ENCODE results near the gene CEP85L.

Gene CEP85L

GRCh38 chr6:118649918-118650581 is 1.3 kb downstream of the CEP85L start:
- H3K9me3 ChIP-seq: no peaks in the 10 kb centered on the region
- H3K36me3 ChIP-seq (replicated peaks): no peaks in the 10 kb centered on the region
- in situ Hi-C loops (cut with MboI; ENCODE audit: low sequenced_read_pairs): no loop called here
- H3K4me1 ChIP-seq: peaks cover 23% of the 10 kb centered on the region
- 0 out of 2 replicates have a peak, but pooled peaks cover 3% of the 10 kb centered on the region for H3K27me3 ChIP-seq (ENCODE audit: low read depth)
- DNase-seq (ENCODE audit: low spot score in 2 of 2): peak in 1 of 2 experiments; percentile 48
- H3K4me3 ChIP-seq: peak overlapping the region; percentile 90

GRCh38 chr6:118648866-118649554 is 2.4 kb downstream of the CEP85L start:
- Histone ChIP-seq H3K4me1 (peaks cover 23% of the 10 kb centered on the region), H3K36me3 (replicated peaks) (no peaks in the 10 kb centered on the region), H3K4me3 (peak overlapping the region; percentile 90), H3K9me3 (no peaks in the 10 kb centered on the region), H3K27me3 (ENCODE audit: low read depth) (no peaks in the 10 kb centered on the region)
- DNase-seq (ENCODE audit: low spot score in 2 of 2): no peak
- in situ Hi-C loops (cut with MboI; ENCODE audit: low sequenced_read_pairs): no loop called here

DNA sequence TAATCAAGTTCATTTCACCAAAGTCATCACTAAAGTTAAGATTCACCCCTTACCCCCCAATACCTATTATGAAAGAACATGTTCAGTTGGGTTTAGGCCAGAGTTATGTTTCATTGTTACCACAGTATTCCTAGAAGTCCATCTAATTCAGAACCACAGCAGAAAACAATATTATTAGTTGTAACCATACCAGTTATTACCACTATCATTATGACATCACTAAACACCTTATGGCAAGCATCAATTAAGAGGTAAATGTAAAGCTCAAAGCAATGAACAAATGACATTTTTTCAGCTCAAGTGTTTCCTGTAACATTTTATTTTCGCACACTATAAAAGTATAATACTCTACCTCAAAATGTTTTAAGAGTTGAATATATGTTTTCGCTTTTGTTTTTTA is 4.4 kb downstream of the CEP85L start:
- DNase-seq (ENCODE audit: low spot score in 2 of 2): no peak
- no peaks in the 10 kb centered on the region for H3K9me3 ChIP-seq
- in situ Hi-C loops (cut with MboI; ENCODE audit: low sequenced_read_pairs): no loop called here
- H3K4me1 ChIP-seq: peaks cover 13% of the 10 kb centered on the region
- no peak overlapping the region for H3K4me3 ChIP-seq
- no peaks in the 10 kb centered on the region for H3K36me3 ChIP-seq (replicated peaks)
- no peaks in the 10 kb centered on the region for H3K27me3 ChIP-seq (ENCODE audit: low read depth)

- in situ Hi-C loops (cut with MboI; ENCODE audit: low sequenced_read_pairs): no loop called here
- DNase-seq (ENCODE audit: low spot score in 2 of 2): no peak
- Histone ChIP-seq H3K4me3 (no peak overlapping the region), H3K4me1 (peaks cover 10% of the 10 kb centered on the region), H3K27me3 (ENCODE audit: low read depth) (no peaks in the 10 kb centered on the region), H3K9me3 (no peaks in the 10 kb centered on the region), H3K36me3 (replicated peaks) (no peaks in the 10 kb centered on the region)
Observed at GRCh38 chr6:118645395-118645794, 6.0 kb downstream of the CEP85L start.

- in situ Hi-C loops (cut with MboI; ENCODE audit: low sequenced_read_pairs): no loop called here
- Histone ChIP-seq H3K27me3 (ENCODE audit: low read depth) (no peaks in the 10 kb centered on the region), H3K4me3 (no peak overlapping the region), H3K9me3 (no peaks in the 10 kb centered on the region), H3K36me3 (replicated peaks) (no peaks in the 10 kb centered on the region), H3K4me1 (peaks cover 2% of the 10 kb centered on the region)
- no peak for DNase-seq (ENCODE audit: low spot score in 2 of 2)
Observed at GRCh38 chr6:118644007-118644406, 7.4 kb downstream of the CEP85L start.

- no peaks in the 10 kb centered on the region for H3K9me3 ChIP-seq
- no peak for DNase-seq (ENCODE audit: low spot score in 2 of 2)
- H3K4me3 ChIP-seq: no peak overlapping the region
- no peaks in the 10 kb centered on the region for H3K27me3 ChIP-seq (ENCODE audit: low read depth)
- no peaks in the 10 kb centered on the region for H3K36me3 ChIP-seq (replicated peaks)
- in situ Hi-C loops (cut with MboI; ENCODE audit: low sequenced_read_pairs): no loop called here
- no peaks in the 10 kb centered on the region; the same call in 1 of the 2 replicates for H3K4me1 ChIP-seq
Observed at GRCh38 chr6:118641042-118641441, 10.3 kb downstream of the CEP85L start.

DNA sequence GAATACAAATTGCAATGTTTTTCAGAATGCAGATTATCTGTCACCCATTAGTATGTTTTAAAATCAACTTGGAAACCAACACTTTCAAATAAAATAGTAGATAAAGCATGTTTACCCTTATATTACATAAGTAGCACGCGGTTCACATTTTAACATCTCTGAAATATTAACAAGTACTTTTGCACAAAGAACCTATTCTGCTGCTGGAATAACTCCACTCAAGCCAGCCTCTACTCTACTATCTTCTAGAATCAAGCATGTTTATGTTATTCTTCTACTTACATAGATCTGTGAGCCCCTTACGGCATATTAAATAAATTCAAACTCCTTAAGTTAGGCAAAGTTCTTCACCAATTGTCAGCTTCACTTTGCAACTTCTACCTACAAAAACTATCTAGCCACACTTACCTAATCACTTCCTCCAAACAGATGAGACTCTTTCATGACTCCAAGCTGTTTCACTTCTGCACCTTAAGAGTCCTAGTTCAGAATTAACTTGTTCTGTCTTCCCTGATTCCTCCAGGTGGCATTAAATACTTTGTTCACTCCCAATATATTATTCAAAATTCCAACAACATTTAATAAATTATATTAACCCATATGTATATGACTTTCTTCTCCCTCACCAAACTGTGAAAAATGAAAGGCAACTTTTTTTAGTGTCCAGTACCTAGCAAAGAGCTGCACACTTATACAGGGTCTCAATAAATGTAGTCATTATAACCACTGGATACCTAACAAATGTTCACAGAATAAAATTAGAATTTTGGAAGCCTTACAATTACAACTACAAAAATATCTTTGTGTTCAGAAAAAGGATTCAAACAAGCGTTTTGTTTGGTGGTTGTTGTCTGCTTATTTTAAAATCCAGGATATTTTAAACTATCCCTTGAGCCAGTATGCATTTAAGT is 12.1 kb downstream of the CEP85L start:
- H3K9me3 ChIP-seq: no peaks in the 10 kb centered on the region
- in situ Hi-C loops (cut with MboI; ENCODE audit: low sequenced_read_pairs): no loop called here

DNA sequence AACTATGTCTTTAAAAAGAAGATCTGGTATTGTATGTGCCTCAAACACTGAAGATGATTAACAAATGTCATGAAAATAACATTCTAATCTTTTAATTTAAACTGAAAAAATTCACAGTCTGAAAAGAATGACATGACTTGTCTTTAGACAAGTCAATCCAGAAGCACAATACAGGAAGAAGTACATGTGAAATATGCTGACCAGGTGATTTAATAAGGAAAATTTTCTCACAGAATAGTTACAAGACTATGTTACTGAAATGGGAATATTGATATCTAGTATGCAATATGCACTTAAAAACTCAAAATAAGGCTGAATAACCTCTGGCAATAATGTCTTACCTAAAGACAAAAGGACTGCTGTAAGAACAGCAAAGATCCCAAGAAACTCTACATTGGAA is 13.1 kb downstream of the CEP85L start:
- Histone ChIP-seq H3K4me1 (peaks cover 8% of the 10 kb centered on the region), H3K27me3 (ENCODE audit: low read depth) (no peaks in the 10 kb centered on the region), H3K36me3 (replicated peaks) (no peaks in the 10 kb centered on the region), H3K9me3 (no peaks in the 10 kb centered on the region), H3K4me3 (no peak overlapping the region)
- DNase-seq (ENCODE audit: low spot score in 2 of 2): no peak
- in situ Hi-C loops (cut with MboI; ENCODE audit: low sequenced_read_pairs): no loop called here

More for the DNA sequence above, 12.1 kb downstream of the CEP85L start:
- H3K4me1 ChIP-seq: peaks cover under 1% of the 10 kb centered on the region; the same call in 1 of the 2 replicates
- H3K4me3 ChIP-seq: no peak overlapping the region
- no peak for DNase-seq (ENCODE audit: low spot score in 2 of 2)
- H3K36me3 ChIP-seq (replicated peaks): no peaks in the 10 kb centered on the region
- H3K27me3 ChIP-seq (ENCODE audit: low read depth): no peaks in the 10 kb centered on the region

GRCh38 chr6:118635909-118636735 is 15.3 kb downstream of the CEP85L start:
- no peak overlapping the region for H3K4me3 ChIP-seq
- no peak for DNase-seq (ENCODE audit: low spot score in 2 of 2)
- peaks cover 8% of the 10 kb centered on the region for H3K4me1 ChIP-seq
- no peaks in the 10 kb centered on the region for H3K9me3 ChIP-seq
- no peaks in the 10 kb centered on the region for H3K36me3 ChIP-seq (replicated peaks)
- in situ Hi-C loops (cut with MboI; ENCODE audit: low sequenced_read_pairs): no loop called here
- no peaks in the 10 kb centered on the region for H3K27me3 ChIP-seq (ENCODE audit: low read depth)

DNA sequence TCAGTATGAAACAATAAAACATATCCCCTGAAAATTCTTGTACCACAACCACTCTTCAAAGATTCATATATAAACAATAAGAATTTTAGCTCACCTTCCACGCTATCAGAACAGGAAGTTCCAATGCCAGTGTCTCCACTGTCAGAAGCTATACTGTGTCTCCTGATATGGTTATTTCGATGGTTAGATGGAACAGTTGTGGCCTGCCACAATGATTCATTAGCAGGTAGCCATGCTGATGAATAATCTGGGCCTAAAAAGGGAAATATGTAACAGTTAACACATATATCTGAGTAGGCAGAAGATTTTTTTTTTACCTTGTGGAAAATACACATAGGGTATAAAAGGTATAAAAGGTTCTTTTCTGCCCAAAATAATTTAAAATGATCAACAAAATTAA is 19.0 kb downstream of the CEP85L start:
- peaks cover 13% of the 10 kb centered on the region for H3K4me1 ChIP-seq
- no peaks in the 10 kb centered on the region for H3K27me3 ChIP-seq (ENCODE audit: low read depth)
- H3K4me3 ChIP-seq: no peak overlapping the region
- no peak for DNase-seq (ENCODE audit: low spot score in 2 of 2)
- no peaks in the 10 kb centered on the region for H3K9me3 ChIP-seq
- in situ Hi-C loops (cut with MboI; ENCODE audit: low sequenced_read_pairs): no loop called here
- peaks cover 3% of the 10 kb centered on the region; the same call in 1 of the 2 replicates for H3K36me3 ChIP-seq (replicated peaks)

- peaks cover 3% of the 10 kb centered on the region; the same call in 1 of the 2 replicates for H3K36me3 ChIP-seq (replicated peaks)
- no peak for DNase-seq (ENCODE audit: low spot score in 2 of 2)
- no peaks in the 10 kb centered on the region for H3K9me3 ChIP-seq
- no peaks in the 10 kb centered on the region for H3K27me3 ChIP-seq (ENCODE audit: low read depth)
- H3K4me1 ChIP-seq: peaks cover 13% of the 10 kb centered on the region
- no peak overlapping the region for H3K4me3 ChIP-seq
- in situ Hi-C loops (cut with MboI; ENCODE audit: low sequenced_read_pairs): no loop called here
Observed at GRCh38 chr6:118630923-118631322, 20.5 kb downstream of the CEP85L start.

GRCh38 chr6:118630067-118630466 is 21.3 kb downstream of the CEP85L start:
- Histone ChIP-seq H3K4me3 (no peak overlapping the region), H3K27me3 (ENCODE audit: low read depth) (no peaks in the 10 kb centered on the region), H3K9me3 (0 out of 2 replicates have a peak, but pooled peaks cover 4% of the 10 kb centered on the region), H3K36me3 (replicated peaks) (peaks cover 3% of the 10 kb centered on the region; the same call in 1 of the 2 replicates), H3K4me1 (peaks cover 13% of the 10 kb centered on the region)
- no peak for DNase-seq (ENCODE audit: low spot score in 2 of 2)
- in situ Hi-C loops (cut with MboI; ENCODE audit: low sequenced_read_pairs): no loop called here

- DNase-seq (ENCODE audit: low spot score in 2 of 2): no peak
- Histone ChIP-seq H3K4me3 (no peak overlapping the region), H3K4me1 (0 out of 2 replicates have a peak, but pooled peaks cover 6% of the 10 kb centered on the region), H3K36me3 (replicated peaks) (peaks cover 3% of the 10 kb centered on the region; the same call in 1 of the 2 replicates), H3K9me3 (0 out of 2 replicates have a peak, but pooled peaks cover 4% of the 10 kb centered on the region), H3K27me3 (ENCODE audit: low read depth) (no peaks in the 10 kb centered on the region)
- in situ Hi-C loops (cut with MboI; ENCODE audit: low sequenced_read_pairs): no loop called here
Observed at GRCh38 chr6:118627724-118628123, 23.7 kb downstream of the CEP85L start.

Data from HAP-1 (cell line).